ENCODE data around the gene TNFRSF9. TPM values are rescaled to one million over a fixed set of nuclear protein-coding genes. Genes with fewer than 3 reads are reported as not detected.

Gene TNFRSF9
- total RNA-seq, 1 donor from 2014 or later: 2.0 TPM

DNA sequence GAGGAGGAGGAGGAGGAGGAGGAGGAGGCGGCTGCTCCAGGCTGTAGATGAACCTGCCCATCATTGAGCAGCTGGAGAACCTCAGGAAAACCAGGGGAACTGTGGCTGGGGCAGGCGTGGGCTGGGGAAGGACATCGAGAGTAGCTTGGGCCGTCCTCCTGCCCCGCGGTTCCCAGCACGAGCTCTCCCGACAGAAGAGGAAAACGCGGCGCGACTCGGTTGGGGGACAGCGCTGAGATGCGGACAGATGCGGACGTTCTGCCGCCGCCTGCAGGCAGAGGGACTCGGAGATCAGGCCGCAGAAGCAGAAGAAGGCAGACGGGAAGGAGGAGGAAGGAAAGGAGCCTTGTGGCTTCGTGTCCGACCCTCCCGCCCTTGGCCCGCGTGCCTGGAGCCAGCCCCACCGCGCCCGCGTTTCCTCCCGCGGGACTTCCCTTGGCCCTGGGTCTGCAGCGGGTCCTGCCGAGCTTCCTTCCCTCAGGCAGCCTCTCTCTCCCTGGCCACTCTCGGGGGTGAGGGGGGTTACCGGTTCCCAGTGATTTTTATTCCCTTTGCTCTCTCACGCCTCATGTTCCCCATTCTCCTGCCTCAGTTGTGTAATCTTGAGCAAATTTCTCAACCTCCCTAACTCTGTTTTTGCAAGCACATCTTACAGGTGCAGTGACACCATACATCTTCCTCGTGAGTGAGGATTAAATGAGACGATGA, 1.7 kb upstream of the TNFRSF9 start:
- H3K4me3 Mint-ChIP-seq: peak overlapping the region; percentile 49
- TF ChIP-seq, protein P1, sequence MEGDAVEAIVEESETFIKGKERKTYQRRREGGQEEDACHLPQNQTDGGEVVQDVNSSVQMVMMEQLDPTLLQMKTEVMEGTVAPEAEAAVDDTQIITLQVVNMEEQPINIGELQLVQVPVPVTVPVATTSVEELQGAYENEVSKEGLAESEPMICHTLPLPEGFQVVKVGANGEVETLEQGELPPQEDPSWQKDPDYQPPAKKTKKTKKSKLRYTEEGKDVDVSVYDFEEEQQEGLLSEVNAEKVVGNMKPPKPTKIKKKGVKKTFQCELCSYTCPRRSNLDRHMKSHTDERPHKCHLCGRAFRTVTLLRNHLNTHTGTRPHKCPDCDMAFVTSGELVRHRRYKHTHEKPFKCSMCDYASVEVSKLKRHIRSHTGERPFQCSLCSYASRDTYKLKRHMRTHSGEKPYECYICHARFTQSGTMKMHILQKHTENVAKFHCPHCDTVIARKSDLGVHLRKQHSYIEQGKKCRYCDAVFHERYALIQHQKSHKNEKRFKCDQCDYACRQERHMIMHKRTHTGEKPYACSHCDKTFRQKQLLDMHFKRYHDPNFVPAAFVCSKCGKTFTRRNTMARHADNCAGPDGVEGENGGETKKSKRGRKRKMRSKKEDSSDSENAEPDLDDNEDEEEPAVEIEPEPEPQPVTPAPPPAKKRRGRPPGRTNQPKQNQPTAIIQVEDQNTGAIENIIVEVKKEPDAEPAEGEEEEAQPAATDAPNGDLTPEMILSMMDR (IDR thresholded peaks at IDR 0.05; ENCODE audit: unreplicated experiment): no peak

GRCh38 chr1:7941437-7941793, 776 bp upstream of the TNFRSF9 start:
- peaks cover 60% of the 10 kb centered on the region for H3K27me3 Mint-ChIP-seq (ENCODE audit: low read depth)

More for the DNA sequence above, 1.7 kb upstream of the TNFRSF9 start:
- Mint-ChIP-seq H3K9me3 (no peaks in the 10 kb centered on the region), H3K27ac (no peak overlapping the region), H3K4me1 (peaks cover 27% of the 10 kb centered on the region), H3K27me3 (ENCODE audit: low read depth) (peaks cover 55% of the 10 kb centered on the region), H3K36me3 (no peaks in the 10 kb centered on the region)
- DNase-seq (ENCODE audit: low spot score in 2 of 2, unreplicated experiment in 2 of 2): peak; percentile 31 to 71

GRCh38 chr1:7940034-7940433, 605 bp downstream of the TNFRSF9 start:
- TF ChIP-seq, protein P1 (IDR thresholded peaks at IDR 0.05; ENCODE audit: unreplicated experiment): no peak
- peaks cover 66% of the 10 kb centered on the region for H3K27me3 Mint-ChIP-seq (ENCODE audit: low read depth)
- no peaks in the 10 kb centered on the region for H3K9me3 Mint-ChIP-seq
- DNase-seq (ENCODE audit: low spot score in 2 of 2, unreplicated experiment in 2 of 2): no peak
- H3K27ac Mint-ChIP-seq: no peak overlapping the region
- no peak overlapping the region for H3K4me3 Mint-ChIP-seq
- no peaks in the 10 kb centered on the region for H3K36me3 Mint-ChIP-seq
- H3K4me1 Mint-ChIP-seq: peaks cover 27% of the 10 kb centered on the region

More at GRCh38 chr1:7941437-7941793, 776 bp upstream of the TNFRSF9 start:
- Mint-ChIP-seq H3K4me3 (peak overlapping the region; percentile 13), H3K27ac (no peak overlapping the region), H3K36me3 (no peaks in the 10 kb centered on the region), H3K4me1 (peaks cover 27% of the 10 kb centered on the region), H3K9me3 (no peaks in the 10 kb centered on the region)
- DNase-seq (ENCODE audit: low spot score in 2 of 2, unreplicated experiment in 2 of 2): no peak
- TF ChIP-seq, protein P1 (IDR thresholded peaks at IDR 0.05; ENCODE audit: unreplicated experiment): no peak

DNA sequence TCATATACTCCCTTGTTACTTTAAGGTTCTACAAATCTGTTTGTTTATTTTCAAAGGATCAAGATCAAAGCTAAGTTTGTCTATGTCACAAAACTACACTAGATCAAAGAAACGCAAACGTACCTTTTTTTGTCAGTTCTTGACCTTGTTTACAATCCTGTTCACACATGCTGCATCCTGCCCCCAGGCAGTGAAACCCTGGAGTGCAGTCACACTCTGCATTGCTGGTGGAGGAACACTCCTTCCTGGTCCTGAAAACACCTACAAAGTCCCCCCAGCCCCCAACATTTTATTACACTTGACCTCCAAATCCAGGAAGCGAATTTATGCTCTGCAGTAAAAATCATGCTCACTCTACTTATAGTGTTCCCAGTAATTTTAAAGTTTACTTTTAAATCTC, 2.6 kb downstream of the TNFRSF9 start:
- Mint-ChIP-seq H3K27ac (no peak overlapping the region), H3K27me3 (ENCODE audit: low read depth) (peaks cover 64% of the 10 kb centered on the region), H3K9me3 (no peaks in the 10 kb centered on the region), H3K36me3 (no peaks in the 10 kb centered on the region), H3K4me3 (no peak overlapping the region), H3K4me1 (peaks cover 27% of the 10 kb centered on the region)
- DNase-seq (ENCODE audit: low spot score in 2 of 2, unreplicated experiment in 2 of 2): no peak
- TF ChIP-seq, protein P1 (IDR thresholded peaks at IDR 0.05; ENCODE audit: unreplicated experiment): no peak

GRCh38 chr1:7932524-7933138, 8.0 kb downstream of the TNFRSF9 start:
- TF ChIP-seq, protein P1 (IDR thresholded peaks at IDR 0.05; ENCODE audit: unreplicated experiment): no peak
- Mint-ChIP-seq H3K9me3 (no peaks in the 10 kb centered on the region), H3K4me3 (no peak overlapping the region), H3K27me3 (ENCODE audit: low read depth) (peaks cover 27% of the 10 kb centered on the region), H3K4me1 (no peaks in the 10 kb centered on the region), H3K27ac (no peak overlapping the region), H3K36me3 (no peaks in the 10 kb centered on the region)
- no peak for DNase-seq (ENCODE audit: low spot score in 2 of 2, unreplicated experiment in 2 of 2)

Measured in mesothelial cell of epicardium (in vitro differentiated cells).